Ishikawa (cell line): ENCODE results near the gene ANKRD6.

Experiments used
- CEBPB ChIP-seq: IDR thresholded peaks from 2 replicates; pipeline ENCODE4 v1.6.1; 2012
- CREB1 ChIP-seq: IDR thresholded peaks from 2 replicates; pipeline ENCODE4 v1.6.1; 2012; ENCODE audit warnings: low read depth
- EGR1 ChIP-seq: IDR thresholded peaks from 2 replicates; pipeline ENCODE4 v1.6.1; 2012
- EP300 ChIP-seq: IDR thresholded peaks from 2 replicates; pipeline ENCODE4 v1.6.1; 2012; ENCODE audit warnings: borderline replicate concordance
- FOXM1 ChIP-seq: IDR thresholded peaks from 2 replicates; pipeline ENCODE4 v1.6.1; 2012; ENCODE audit warnings: low read depth, borderline replicate concordance
- NFIC ChIP-seq: IDR thresholded peaks from 2 replicates; pipeline ENCODE4 v1.6.1; 2012
- RAD21 ChIP-seq: IDR thresholded peaks from 2 replicates; pipeline ENCODE4 v1.6.1; 2012; ENCODE audit warnings: low read depth
- TAF1 ChIP-seq: IDR thresholded peaks from 2 replicates; pipeline ENCODE4 v1.6.1; 2012; ENCODE audit warnings: low read depth, mild to moderate bottlenecking
- TCF12 ChIP-seq: IDR thresholded peaks from 2 replicates; pipeline ENCODE4 v1.6.1; 2012; ENCODE audit warnings: low read depth
- TEAD4 ChIP-seq: IDR thresholded peaks from 2 replicates; pipeline ENCODE4 v1.6.1; 2012
- YY1 ChIP-seq: IDR thresholded peaks from 2 replicates; pipeline ENCODE4 v1.6.1; 2012; ENCODE audit warnings: low read depth
- ZBTB7A ChIP-seq: IDR thresholded peaks from 2 replicates; pipeline ENCODE4 v1.6.1; 2012; ENCODE audit warnings: low read depth
- TF ChIP-seq, protein P1 (sequence below): IDR thresholded peaks from 2 replicates; pipeline ENCODE4 v1.6.1; 2012
- TF ChIP-seq, protein P2 (sequence below): IDR thresholded peaks from 2 replicates; pipeline ENCODE4 v1.6.1; 2012
- TF ChIP-seq, protein P3 (sequence below): IDR thresholded peaks from 2 replicates; pipeline ENCODE4 v1.6.1; 2012; ENCODE audit warnings: low read depth, mild to moderate bottlenecking

The ANKRD6 gene

DNA sequence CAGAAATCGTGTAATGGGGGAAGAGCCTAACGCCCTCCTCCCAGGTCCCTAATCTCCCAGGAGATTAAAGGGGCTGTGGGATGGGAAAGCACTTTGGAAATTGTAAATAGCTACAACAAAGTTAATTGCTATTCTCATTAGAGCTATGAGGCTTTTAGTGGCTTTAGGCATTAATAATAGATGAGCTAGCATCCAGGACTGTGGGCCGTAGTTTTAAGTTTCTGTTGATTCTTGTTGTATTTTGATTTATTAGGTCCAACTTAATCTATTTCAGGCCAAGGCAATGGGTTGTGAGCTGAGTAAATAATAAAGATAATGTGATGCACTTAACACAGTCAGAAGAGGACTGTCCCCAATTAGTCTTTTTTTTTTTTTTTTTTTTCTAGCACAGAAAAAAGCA, 67.7 kb downstream of the ANKRD6 start:
- TF ChIP-seq TAF1, result no peak
- TF ChIP-seq, protein P1, sequence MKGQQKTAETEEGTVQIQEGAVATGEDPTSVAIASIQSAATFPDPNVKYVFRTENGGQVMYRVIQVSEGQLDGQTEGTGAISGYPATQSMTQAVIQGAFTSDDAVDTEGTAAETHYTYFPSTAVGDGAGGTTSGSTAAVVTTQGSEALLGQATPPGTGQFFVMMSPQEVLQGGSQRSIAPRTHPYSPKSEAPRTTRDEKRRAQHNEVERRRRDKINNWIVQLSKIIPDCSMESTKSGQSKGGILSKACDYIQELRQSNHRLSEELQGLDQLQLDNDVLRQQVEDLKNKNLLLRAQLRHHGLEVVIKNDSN, result no peak
- no peak for TF ChIP-seq EGR1
- TF ChIP-seq TEAD4, result no peak
- TF ChIP-seq FOXM1, result no peak

DNA sequence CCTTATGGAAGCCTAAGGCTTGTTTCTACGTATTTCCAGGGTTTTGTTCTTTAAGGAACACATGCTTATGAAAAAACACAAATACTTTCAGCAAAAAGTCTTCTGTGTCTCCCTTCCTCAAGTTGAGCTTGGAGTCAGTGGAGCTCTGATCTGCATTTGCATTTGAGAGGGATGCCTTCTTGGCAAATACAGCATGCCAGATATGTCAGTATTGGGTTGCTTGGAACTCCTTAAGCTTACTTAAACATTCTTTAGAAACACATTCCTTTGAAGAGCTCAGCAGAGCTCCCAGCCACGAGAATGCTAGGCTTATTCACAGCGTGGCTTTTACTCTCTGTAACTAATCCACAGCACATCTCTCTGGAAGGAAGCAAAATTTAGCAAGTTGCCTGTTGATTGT, 68.3 kb downstream of the ANKRD6 start:
- TF ChIP-seq, protein P2, sequence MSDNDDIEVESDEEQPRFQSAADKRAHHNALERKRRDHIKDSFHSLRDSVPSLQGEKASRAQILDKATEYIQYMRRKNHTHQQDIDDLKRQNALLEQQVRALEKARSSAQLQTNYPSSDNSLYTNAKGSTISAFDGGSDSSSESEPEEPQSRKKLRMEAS, result no peak
- TF ChIP-seq RAD21 (no peak), EP300 (no peak), FOXM1 (no peak), NFIC (no peak), TCF12 (no peak), TAF1 (no peak), TEAD4 (no peak), YY1 (no peak), CEBPB (no peak), CREB1 (no peak), EGR1 (no peak), ZBTB7A (no peak)
- TF ChIP-seq, protein P3, sequence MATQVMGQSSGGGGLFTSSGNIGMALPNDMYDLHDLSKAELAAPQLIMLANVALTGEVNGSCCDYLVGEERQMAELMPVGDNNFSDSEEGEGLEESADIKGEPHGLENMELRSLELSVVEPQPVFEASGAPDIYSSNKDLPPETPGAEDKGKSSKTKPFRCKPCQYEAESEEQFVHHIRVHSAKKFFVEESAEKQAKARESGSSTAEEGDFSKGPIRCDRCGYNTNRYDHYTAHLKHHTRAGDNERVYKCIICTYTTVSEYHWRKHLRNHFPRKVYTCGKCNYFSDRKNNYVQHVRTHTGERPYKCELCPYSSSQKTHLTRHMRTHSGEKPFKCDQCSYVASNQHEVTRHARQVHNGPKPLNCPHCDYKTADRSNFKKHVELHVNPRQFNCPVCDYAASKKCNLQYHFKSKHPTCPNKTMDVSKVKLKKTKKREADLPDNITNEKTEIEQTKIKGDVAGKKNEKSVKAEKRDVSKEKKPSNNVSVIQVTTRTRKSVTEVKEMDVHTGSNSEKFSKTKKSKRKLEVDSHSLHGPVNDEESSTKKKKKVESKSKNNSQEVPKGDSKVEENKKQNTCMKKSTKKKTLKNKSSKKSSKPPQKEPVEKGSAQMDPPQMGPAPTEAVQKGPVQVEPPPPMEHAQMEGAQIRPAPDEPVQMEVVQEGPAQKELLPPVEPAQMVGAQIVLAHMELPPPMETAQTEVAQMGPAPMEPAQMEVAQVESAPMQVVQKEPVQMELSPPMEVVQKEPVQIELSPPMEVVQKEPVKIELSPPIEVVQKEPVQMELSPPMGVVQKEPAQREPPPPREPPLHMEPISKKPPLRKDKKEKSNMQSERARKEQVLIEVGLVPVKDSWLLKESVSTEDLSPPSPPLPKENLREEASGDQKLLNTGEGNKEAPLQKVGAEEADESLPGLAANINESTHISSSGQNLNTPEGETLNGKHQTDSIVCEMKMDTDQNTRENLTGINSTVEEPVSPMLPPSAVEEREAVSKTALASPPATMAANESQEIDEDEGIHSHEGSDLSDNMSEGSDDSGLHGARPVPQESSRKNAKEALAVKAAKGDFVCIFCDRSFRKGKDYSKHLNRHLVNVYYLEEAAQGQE, result no peak
- TF ChIP-seq, protein P1, result no peak

DNA sequence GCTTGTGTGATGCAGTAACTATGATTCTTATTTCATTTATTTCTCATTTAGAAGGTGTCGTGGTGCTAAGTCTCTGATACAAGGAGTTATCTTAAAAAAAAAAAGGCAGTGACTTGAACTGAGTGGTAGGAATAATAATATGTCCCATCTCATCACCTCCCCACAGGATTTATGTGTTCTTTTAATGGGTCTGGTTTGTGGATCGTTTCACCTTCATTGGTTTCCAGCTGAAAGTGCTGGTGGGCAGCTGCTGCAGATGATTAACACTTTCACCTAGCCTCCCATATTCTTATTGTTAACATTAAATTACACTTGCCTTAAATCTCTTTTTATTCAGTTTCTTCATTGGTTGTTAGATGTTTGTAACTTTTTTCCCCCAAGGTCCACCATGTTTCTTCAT, 68.8 kb downstream of the ANKRD6 start:
- no peak for TF ChIP-seq TAF1
- TF ChIP-seq FOXM1, result no peak
- TF ChIP-seq TCF12, result no peak
- no peak for TF ChIP-seq TEAD4

DNA sequence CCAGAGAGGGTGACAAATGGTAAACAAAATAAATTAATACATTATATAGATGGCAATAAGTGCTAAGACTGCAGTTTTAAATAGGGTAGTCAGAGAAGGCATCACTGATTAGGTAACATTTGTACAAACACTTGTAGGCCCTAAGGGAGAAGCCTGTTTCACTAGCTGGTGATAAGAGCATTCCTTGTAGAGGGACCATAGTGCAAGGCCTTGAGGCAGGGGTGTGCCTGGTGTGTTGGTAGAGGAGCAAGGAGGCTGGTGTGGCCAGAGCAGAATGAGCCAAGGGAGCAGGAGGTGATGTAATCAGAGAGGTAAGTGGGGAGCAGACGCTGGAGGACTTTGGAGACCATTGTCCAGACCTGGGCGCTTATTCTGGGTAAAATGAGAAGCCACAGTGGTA, 70.7 kb downstream of the ANKRD6 start:
- TF ChIP-seq TAF1, result no peak
- TF ChIP-seq CREB1, result no peak
- TF ChIP-seq CEBPB, result no peak
- TF ChIP-seq, protein P3, result no peak
- no peak for TF ChIP-seq EP300
- no peak for TF ChIP-seq YY1
- no peak for TF ChIP-seq TEAD4
- TF ChIP-seq RAD21, result no peak
- TF ChIP-seq, protein P2, result no peak
- no peak for TF ChIP-seq NFIC
- TF ChIP-seq, protein P1, result no peak
- no peak for TF ChIP-seq TCF12

DNA sequence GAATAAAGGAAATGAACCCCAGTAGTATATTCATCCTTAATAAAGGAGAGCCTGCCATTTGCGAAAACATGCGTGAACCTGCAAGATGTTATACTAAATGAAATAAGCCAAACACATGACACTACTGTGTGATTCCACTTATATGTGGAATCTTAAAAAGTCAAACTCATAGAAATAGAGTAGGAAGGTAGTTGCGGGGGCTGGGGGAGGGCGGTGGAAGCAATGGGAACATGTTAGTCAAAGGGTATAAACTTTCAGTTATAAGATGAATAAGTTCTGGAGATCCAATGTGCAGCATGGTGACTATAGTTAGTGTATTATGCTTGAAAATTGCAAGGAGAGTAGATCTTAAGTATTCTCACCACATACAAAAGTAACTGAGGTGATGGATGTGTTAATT, 72.9 kb downstream of the ANKRD6 start:
- TF ChIP-seq, protein P2, result no peak
- TF ChIP-seq CREB1, result no peak
- TF ChIP-seq TCF12, result no peak

DNA sequence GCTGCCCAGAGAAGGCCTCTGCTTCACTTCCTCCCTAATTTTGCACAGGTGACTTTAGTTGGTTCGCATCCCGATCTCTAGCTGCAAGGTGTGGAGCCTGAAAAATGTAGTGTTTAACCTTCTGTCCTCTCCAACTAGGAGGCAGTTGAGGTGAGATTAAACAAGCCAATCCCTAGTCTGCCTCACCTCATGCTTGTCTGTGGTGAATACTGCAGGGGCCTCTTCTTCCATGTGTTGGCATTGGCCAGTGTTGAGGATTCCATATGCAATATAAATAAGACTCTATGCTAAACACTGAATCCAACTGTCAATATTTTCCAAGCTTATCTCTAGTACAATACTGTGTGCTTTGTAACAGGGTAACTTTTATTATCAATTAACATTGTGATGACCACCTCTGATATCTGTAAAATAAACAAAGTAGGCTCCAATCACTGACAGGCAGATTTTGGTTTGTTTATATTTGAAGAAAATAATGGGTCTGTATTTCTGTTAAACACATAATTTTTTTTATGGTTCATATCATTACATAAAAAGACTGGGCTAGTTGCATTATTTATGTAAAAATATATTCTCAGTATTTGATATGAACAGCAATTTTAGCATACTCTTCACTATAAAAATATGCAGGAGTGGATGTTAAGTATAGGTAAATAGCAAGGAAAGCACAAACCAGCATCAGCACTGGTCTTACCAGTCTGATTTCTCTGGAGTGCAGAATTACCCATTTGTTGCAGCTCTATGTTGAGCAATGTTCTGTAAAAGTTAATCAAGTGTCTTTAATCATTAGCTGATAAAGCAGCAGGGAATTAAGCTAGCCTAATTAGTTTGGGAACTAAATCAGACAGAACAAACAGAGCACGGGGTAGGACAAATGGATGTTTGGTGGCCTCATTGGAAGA, 74.0 kb downstream of the ANKRD6 start:
- TF ChIP-seq NFIC, result no peak
